Measurements from ENCODE around the gene PPP4R2.

Gene PPP4R2, protein sequence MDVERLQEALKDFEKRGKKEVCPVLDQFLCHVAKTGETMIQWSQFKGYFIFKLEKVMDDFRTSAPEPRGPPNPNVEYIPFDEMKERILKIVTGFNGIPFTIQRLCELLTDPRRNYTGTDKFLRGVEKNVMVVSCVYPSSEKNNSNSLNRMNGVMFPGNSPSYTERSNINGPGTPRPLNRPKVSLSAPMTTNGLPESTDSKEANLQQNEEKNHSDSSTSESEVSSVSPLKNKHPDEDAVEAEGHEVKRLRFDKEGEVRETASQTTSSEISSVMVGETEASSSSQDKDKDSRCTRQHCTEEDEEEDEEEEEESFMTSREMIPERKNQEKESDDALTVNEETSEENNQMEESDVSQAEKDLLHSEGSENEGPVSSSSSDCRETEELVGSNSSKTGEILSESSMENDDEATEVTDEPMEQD

DNA sequence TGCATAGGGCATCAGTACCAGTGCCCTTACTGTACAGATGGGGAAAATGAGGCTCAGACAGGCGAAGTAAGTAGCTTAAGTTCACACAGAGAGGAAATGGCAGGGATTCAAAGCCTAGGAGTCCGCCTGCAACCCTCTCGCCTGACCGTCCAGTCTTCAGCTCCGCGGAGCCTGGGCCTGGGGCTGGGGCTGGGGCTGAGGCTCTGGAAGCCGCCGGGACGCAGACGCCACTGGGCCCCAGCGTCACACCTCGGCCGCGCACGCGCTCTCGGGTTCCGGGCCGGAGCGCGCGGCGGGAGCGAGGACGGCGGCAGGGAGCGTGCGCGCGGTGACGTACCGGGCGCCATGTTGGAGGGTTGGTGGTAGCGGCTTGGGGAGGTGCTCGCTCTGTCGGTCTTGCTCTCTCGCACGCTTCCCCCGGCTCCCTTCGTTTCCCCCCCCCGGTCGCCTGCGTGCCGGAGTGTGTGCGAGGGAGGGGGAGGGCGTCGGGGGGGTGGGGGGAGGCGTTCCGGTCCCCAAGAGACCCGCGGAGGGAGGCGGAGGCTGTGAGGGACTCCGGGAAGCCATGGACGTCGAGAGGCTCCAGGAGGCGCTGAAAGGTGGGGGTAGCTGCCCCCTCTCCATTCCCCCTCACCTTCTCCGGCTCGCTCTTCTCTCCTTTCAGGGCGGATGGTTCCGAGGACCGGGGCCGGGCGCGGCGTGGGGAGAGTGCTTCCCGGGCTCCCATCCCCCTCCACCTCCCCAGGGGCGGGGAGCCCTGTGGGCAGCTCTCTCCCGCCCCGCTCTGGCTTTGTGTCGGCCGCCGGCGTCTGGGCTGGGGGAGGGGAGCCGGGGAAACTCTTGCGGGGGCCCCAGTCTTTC is at the start of gene PPP4R2:
PPP4R2 (plus strand) TSS at position 339 of the 861 bp plus-strand sequence; CDS start at position 566, 227 bp downstream.
- peak; percentile 88 for DNase-seq (ENCODE audit: low read depth)

DNA sequence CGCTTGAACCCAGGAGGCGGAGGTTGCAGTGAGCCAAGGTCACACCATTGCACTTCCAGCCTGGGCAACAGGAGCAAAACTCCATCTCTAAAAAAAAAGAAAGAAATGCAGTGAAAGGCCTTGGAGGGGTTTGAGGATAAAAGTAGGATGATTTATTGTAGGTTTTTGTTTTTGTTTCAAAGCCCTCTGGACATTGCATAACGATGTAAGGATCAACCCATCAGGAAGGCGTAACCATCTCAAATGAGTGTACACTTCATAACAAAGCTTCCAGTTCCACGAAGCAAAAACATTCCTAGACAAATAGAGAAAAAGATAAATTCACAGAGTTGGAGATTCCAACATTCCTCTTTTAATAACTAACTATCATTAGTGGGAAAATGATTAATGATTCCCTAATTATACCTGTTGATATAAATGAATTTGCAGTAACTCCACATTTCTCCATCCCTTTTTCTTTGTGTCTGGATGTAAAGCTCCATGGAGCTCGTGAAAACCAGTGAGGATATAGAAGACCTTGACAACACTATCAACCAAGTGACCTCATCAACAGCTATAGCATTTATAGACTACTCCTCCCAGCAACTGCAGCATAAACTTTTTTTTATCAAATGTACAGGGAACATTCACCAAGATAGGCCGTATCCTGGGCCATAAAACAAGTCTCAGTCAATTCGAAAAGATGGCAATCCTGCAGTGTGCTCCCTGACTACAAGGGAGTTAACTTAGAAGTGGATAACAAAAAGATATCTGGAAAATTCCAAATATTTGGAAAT is 48.7 kb upstream of the PPP4R2 start:
- no peak for DNase-seq (ENCODE audit: low read depth)

DNA sequence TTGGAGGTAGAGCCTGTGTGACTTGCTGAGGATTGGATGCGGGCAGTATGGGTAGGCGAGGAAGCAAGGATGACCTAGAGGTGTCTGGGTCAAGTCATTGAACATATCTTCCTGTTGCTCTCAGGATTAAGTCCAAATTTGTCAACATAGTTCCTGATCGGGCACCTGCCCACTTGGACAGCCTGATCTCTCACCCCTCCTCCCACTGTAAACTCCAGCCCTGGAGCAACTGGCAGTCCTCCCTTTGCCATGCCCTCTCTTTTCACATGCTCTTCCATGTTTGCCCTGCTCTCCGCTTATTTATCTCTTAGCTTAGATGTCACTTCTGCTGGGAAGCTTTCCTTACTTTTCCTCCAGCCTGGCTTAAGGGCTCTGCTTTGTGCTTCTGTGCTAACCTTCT is 47.6 kb upstream of the PPP4R2 start:
- DNase-seq (ENCODE audit: low read depth) = no peak

DNA sequence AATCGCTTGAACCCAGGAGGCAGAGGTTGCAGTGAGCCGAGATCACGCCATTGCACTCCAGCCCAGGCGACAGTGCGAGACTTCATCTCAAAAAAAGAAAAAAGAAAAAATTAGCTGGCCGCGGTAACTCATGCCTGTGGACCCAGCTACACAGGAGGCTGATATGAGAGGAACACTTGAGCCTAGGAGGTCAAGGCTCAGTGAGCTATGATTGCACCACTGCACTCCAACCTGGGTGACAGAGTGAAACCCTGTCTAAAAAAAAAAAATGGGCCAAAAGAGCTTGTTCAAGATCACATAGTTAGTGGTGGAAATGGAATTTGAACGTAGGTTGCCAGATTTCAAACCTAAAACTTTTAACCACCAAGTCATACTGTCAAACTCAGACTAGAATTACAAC is 46.2 kb upstream of the PPP4R2 start:
- DNase-seq (ENCODE audit: low read depth) = no peak

DNA sequence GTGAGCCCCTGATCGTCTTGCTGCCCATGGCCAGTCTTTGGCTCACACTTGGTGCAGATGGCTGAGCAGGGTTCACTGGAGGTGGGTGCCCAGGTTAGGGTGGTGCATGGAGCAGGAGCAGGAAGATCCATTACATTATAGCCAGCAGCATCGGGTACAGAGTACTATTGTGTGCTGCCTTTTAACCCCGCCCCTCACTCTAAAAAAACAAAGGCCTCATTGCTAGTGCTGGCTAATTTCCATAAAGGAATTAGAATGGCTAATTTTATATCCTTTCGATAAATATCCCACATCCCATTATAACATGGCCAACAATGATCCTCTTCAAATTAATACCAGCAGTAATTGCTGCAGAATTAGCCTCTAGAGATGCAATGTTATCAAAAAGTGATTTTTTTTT is 45.8 kb upstream of the PPP4R2 start:
- DNase-seq (ENCODE audit: low read depth) = no peak

DNA sequence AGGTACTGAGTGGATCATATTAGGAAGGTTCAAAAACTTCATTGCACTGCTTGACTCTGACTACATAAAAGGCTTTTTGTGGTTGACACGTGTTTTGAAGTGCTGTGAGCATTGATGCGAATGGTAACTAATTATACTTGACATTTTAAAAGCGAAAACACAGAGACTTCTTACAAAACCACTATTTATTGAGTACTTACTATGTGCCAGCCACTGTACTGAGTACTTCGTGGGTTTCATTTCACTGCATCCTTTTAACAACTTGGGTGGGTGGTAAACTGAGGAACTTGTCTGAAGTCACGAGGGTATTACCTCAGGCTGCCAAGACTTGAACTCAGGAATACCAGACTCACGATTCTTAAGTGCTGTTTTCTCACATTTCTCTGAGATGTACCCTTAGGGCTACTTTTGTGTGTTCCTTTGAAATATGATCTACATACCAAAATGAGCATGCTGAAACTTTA is 45.3 kb upstream of the PPP4R2 start:
- no peak for DNase-seq (ENCODE audit: low read depth)

DNA sequence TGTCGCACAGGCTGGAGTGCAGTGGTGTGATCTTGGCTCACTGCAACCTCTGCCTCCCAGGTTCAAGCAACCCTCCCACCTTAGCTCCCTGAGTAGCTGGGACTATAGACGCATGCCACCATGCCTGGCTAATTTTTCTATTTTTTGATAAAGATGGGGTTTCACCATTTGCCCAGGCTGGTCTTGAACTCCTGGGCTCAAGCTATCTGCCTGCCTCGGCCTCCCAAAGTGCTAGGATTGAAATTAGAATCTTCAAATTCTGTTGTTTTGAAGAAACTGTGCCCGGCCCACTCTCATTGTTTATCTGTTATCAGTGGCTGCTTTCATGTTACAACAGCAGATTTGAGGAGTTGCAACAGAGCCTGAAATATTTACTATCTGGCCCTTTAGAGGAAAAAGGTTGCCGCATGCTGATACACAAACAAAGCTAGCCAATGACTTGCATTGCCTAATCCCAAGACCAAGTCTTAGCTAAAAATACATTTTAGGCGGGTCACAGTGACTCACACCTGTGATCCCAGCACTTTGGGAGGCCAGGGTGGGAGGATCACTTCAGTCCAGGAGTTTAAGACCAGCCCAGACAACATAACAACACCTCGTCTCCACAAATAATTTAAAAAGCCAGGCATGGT is 43.2 kb upstream of the PPP4R2 start:
- no peak for DNase-seq (ENCODE audit: low read depth)

DNA sequence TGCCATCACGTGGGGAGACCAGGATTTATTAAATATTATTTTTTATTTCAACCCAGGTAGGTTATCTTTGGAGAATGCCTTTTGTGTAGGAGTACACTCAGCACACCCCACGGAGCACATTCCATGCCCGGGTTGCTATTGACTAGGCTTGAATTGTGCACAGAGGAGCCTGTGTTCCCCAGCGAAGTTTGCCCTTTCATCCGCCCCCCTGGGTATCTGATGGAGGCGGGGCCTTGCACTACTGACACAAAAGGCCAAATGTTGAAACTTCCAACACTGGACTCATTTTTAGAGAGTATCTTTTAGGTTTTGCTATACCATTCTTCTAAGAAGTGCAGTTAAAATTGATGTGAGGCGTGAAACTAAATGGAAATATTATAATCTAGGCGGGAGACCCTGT is 39.3 kb upstream of the PPP4R2 start:
- no peak for DNase-seq (ENCODE audit: low read depth)

DNA sequence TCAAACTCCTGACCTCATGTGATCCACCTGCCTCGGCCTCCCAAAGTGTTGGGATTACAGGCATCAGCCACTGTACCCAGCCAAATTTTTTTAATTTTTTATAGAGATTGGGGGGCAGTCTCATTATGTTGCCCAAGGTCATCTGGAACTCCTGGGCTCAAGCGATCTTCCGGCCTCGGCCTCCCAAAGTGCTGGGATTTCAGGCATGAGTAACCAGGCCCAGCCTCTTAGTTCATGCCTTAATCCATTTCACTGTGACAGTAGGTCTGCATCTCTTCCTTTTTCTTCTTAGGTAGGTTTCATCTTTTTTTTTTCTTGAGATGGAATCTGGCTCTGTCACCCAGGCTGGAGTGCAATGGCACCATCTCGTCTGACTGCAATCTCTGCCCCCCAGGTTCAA is 37.3 kb upstream of the PPP4R2 start:
- DNase-seq (ENCODE audit: low read depth) = no peak

DNA sequence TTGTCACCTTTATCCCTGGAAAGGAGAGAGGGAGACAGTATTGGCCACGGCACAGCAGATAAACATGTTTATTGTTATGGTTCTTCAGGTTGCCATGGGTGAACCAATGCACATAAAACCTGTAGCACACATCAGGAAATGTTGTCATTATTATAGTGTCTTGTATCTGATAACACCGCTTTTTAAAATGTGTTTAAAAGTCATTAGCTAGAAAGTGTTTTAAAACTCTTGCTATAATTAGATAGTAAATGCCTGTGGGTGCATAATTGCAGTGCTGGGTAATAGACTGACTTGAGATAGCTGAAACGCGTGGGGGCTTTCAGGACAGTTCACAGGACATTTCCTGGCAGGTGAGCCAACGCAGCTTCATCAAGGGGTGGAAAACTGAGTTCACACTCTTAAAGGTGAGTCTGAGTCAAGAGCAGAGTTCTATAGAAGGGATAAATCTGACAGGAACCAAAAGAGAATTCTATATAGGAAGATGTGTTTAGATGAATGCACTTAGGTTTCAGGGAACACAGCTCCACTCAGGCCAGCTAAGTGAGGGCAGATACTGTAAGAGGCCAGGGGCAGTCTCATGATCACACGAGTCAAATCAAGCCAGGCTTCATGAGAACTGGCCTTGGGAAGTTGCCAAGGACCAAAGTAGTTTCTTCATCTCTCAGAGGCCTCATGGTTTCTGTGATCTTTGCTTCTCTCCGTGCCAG is 35.6 kb upstream of the PPP4R2 start:
- no peak for DNase-seq (ENCODE audit: low read depth)

DNA sequence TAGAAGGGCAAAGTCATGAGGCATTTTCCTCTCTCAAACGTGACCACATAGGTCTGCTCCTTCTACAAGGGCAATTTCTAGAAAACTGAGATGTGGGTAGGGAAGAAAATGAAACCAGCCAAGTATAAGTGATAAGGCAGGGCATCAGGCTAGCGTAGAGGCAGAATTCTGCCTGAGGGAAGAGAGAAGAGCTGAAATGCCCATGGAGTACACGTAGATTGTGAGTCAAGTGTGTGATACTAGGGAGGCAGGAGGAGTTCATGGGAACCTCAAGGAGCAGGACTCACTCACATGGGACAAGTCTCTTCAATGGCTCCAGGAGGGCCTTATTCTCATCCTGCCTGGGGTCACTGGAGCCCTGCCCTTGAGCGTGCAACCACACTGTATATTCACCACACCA is 34.9 kb upstream of the PPP4R2 start:
- DNase-seq (ENCODE audit: low read depth) = no peak

DNA sequence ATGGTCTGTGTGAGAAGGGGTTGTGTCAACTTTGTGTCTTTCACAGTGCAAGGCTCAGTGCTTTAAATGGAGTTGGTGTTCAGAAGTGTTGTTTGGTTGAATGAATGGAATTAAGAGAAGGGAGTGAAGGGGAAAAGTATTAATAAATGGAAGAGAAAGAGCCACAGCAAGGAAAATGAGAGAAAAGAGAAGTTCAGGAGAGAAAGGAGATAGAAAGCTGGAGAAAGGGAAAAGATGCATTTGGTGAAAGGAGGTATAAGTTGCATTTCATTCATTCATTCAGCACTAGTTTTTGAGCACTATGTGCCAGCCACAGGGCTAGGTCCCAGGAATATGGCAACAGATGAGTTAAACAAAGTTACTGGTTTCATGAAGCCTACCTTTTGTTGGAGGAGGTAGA is 34.3 kb upstream of the PPP4R2 start:
- no peak for DNase-seq (ENCODE audit: low read depth)

DNA sequence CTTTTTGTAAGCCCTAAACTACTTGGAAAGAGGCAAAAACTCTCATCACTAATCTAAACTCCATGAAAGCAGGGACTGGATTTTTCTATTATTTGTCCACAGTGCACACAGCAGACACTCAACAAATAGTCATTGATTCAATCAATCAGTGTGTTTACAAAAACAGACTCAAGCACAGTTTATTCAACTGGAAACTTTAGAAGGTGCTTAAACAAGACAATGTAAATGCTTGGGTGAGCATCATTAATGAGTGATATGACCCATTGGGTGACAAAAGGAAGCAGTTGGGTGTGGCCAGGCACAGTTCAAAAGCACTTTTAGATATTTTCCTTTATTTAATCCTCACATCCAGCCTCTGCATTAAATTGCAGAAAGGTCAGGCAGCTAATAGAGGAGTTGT is 32.0 kb upstream of the PPP4R2 start:
- DNase-seq (ENCODE audit: low read depth) = no peak

DNA sequence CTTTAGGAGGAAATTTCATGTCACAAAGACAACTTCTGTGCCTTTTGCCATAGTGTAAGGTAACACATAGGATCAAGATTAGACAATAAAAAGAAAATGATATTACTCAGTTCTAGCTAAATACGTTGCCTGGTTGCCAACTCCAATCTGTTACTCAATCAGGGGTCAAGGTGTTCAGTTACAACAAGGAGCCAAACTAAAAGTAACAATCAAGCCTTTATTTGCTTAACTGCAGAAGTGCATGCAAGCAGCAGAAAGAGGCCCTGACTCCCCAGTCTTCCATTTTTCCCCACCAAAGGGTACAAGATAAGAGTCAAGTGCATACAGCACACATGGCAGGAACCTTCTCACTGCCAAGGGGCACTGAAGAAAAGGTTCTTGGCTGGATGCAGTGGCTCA is 28.3 kb upstream of the PPP4R2 start:
- DNase-seq (ENCODE audit: low read depth) = no peak

DNA sequence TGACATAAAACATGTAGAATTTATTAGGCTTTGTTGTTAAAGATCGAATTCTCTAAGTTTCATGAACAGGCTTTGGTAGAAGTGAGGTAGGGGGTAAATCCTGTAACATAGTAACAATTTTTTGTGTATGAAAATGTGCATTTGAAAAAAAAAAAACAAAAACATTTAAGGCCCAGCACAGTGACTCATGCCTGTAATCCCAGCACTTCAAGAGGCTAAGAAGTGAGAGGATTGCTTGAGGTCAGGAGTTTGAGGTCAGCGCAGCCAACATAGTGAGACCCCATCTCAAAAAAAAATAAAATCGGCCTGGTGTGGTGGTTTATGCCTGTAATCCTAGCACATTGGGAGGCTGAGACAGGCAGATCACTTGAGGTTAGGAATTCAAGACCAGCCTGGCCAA is 26.8 kb upstream of the PPP4R2 start:
- DNase-seq (ENCODE audit: low read depth) = no peak

DNA sequence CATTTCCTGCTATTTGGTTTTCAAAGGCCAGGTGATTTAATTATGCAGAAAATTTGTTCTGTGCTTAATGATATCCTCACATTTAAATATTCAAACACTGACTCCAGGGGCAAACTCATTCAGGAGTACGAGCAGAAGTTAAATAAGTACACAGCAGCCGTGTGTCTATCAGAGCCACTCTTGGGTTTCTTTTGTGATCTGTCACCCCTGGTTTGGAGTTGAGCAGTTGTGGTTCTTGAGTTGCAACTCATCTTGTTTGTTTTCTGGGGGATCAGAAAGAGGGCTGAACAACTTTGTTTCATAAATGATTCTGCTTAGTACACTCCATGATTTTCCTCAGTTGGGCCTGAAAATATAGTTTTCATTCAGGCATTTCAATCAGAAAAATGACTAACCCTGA is 25.7 kb upstream of the PPP4R2 start:
- no peak for DNase-seq (ENCODE audit: low read depth)

DNA sequence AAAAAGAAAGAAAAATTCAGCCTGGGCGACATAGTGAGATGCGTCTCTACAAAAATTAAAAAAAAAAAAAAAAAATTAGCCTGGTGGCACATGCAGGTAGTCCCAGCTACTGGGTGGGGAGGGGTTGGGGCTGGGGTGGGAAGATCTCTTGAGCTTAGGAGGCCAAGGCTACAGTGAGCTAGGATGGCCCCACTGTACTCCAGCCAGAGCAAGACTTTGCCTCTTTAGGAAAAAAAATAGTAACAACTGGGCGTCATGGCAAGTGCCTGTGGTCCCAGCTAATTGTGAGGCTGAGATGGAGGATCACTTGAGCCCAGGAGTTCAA is 23.9 kb upstream of the PPP4R2 start:
- no peak for DNase-seq (ENCODE audit: low read depth)

DNA sequence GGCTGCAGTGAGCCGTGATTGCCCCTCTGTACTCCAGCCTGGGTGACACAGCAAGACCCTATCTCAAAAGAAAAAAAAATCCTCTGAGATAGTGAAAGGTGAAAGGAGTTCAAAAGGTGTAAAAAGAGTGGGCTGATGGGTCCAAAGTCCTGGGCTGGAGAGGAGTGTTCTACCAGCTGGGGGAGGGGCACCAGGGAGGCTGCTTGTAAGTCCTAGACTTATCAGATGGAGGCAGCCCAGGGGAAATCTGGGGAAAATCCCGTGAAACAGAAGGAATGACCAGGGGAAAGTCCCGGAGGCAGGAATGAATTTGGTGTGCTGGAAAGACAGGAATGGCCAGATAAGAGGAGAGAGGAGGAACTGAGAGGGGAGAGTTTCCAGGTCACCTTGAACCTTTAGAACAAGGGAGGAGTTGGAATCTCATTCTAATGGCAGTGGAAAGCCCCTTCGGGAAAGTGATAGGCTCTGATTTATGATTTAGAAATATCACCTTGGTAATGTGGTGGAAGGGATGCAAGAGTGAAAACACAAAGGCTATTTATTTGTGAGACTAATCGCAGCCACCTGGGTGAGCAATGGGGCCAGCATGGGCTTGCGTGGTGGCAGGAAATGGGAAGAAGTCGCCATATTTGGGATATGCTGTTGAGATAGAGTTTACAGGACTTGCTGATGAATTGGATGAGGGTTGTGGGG is 23.4 kb upstream of the PPP4R2 start:
- DNase-seq (ENCODE audit: low read depth) = no peak

DNA sequence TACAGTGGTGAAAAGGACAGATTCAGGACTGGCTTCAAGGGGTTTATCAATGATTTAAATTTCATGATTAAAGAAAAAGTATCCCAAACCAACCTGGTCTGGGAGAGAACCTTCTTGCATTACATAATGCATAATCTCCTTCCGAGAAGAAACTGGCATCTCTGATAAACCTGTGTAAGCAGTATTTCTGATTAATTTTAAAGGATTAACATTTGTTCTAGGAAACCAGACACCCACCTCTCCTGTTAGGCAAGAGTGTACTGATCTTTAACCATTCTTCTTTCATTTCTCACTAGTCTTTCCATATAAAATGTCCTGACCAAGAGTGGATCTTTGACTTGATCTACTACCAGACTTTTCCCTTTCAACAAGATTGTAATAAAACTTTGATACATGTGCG is 22.8 kb upstream of the PPP4R2 start:
- no peak for DNase-seq (ENCODE audit: low read depth)

DNA sequence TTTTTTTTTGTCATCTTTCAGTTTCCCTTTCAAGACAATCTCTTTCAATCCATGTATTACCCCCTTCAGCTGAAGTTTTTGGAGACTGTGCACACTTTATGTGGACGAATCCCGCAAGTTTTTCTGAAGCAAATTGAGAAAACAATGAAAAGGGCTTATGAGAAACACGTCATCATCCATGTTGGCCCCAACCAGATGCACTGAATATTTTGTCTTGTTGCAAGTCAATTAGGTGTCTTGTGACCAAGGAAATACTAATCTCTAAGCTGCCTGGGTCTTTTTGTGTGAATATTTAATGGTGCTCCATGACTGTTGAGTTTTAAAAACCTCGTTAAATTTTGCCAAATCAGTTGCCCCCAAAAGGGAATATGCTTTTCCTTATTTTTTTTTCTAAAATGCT is 21.7 kb upstream of the PPP4R2 start:
- no peak for DNase-seq (ENCODE audit: low read depth)

DNA sequence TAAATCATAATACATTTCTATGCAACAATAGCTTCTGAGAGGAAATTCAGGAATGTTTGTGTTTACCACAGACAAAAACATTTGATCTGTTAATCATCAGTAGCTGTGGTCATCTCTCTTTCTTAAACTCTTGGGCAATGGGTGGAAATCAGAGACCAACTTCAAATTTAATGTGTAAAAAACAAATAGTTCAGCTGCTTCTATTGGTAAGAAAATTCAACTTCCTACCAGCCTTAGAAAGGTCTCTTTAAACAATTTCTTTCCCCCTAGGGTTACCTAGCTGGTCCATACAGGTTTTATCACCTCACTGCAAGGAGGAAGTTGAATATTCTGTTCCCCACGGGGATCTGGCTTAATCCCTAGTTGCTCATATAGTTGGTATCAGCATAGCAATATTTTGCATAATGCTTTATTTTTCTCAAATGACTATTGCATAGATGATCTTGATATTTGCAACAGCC is 20.3 kb upstream of the PPP4R2 start:
- DNase-seq (ENCODE audit: low read depth) = no peak
